Smooth muscle cell of the brain vasculature (primary cell): ENCODE data around the gene PDGFRA.

ENCODE experiments used
- DNase-seq: peaks from one replicate; pipeline ENCODE4 v3.0.0-alpha.2; 2012; ENCODE audit warnings: low read depth, low spot score

PDGFRA gene

GRCh38 chr4:54255881-54256280 is 26.8 kb downstream of the PDGFRA start:
- no peak for DNase-seq

GRCh38 chr4:54256491-54257486 is 27.7 kb downstream of the PDGFRA start:
- no peak for DNase-seq

DNA sequence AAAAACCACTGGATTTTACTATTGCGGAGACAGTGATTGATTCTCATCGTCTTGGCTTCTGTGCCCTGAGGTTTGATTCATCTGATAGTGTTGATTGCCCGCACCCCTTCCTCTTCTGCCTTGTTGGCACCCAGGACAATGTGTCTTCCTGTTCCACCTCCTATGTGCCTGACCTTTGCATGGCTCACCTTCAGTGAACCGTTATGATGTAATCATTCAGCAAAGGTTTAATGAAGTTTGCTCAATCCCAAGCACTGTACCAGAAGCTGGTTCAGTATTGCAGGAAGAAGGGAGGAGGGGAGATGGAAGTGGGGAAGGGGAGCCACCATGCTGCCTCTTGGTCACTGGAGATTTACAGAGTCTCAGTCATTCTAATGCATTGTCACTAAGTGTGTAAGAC is 36.3 kb downstream of the PDGFRA start:
- no peak for DNase-seq

- DNase-seq: no peak
These were observed 39.1 kb downstream of the PDGFRA start for GRCh38 chr4:54268151-54268550.

DNA sequence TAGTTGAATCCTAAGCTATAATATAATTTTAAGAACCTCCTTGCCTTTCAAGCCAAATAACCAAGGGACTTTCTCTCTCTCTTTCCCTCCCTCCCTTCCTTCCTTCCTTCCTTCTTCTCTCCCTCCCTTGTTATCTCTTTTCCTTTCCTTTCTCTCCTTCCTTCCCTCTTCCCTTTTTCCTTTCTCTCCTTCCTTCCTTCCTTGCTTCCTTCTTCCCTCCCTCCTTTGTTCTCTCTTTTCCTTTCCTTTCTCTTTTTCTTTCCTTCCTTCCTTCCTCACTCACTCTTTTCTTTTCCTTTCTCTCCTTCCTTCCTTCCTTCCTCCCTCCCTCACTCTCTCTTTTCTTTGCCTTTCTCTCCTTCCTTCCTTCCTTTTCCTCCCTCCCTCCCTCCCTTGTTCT is 42.4 kb downstream of the PDGFRA start:
- no peak for DNase-seq

DNA sequence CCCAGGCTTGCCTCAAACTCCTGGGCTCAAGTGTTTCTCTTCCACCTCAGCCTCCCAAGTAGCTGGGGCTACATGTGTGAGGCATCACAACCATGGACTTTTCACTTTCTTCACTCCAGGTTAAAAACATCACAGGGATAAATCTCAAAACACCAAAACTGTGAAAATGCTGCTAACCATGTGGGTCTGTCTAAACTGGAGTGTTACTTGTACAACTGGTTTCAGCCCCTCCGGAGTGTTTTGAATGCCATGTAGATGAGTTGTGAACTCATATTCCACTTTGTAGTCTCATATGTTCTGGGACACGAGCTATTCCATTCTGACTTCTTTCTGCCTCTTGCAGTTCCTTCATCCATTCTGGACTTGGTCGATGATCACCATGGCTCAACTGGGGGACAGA is 43.0 kb downstream of the PDGFRA start:
- DNase-seq: no peak

DNA sequence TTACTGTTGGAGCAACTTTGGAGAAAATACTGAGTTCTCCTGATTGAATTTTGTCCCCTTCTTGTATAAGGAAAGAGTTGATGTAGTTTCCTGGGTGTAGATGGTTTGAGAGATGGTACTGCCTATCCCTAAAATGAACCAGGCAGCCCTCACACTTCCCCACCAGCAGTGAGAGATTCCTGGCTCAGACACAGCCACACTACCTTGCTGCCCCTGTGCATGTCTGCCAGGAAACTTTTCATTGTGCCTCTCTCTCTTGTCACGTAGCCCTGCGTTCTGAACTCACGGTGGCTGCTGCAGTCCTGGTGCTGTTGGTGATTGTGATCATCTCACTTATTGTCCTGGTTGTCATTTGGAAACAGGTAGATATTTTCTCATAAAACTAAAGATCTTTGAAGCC is 45.2 kb downstream of the PDGFRA start:
- DNase-seq: no peak

DNA sequence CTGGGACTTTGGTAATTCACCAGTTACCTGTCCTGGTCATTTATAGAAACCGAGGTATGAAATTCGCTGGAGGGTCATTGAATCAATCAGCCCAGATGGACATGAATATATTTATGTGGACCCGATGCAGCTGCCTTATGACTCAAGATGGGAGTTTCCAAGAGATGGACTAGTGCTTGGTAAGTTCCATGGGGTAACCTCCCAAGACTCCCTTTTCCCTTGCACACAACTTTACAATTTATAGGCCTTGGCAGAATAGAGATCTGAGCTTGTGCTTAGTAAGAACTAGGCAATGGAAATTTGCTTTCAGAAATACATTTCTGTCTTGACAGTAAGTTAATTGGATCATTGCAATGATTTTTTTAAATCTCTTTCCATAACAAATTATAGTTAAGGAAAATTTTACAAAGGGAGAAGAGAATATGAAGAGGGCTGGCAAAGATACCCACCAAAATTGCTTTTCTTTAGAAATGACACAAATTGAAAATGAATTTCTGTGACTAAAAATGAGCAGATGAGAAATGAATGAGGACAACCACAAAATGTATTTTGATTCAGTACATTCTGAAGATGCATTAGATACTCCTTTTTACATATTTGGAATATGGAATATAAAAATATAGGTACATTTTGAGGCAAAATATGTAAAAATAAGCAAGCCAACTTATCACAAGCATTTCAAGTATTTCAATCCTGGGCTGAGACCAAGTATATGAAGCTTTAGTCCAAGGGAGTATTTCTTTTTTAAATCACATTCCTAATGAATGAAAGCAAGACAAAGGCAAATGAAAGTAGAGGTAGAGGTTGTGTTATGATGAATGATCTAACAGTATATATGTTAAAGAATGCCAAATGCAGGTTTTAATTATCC is 45.9 kb downstream of the PDGFRA start:
- DNase-seq: no peak

GRCh38 chr4:54276641-54277430 is 47.7 kb downstream of the PDGFRA start:
- DNase-seq: no peak

DNA sequence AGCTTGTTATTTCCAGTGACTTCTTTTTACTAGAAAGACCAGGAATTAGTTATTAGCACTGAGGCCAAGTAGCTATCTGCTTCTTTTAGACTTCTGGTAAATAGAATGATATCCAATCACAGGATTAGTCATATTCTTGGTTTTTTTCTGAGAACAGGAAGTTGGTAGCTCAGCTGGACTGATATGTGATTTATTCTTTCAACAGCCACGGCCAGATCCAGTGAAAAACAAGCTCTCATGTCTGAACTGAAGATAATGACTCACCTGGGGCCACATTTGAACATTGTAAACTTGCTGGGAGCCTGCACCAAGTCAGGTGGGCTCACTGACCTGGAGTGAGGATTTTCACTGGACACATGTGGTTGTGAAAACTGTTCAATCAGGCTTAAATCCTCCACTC is 48.6 kb downstream of the PDGFRA start:
- peak; percentile 6 for DNase-seq

DNA sequence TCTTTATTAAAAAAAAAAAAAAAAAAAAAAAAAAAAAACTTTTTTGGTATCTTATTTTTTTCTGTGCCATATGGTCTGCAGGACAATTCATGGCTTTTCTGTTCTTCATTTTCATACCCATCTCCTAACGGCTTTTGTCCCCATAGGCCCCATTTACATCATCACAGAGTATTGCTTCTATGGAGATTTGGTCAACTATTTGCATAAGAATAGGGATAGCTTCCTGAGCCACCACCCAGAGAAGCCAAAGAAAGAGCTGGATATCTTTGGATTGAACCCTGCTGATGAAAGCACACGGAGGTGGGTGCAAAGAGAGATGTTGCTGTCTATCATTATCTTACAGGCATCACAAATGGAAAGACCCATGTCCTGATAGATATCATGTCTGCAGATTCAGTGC is 49.1 kb downstream of the PDGFRA start:
- no peak for DNase-seq

GRCh38 chr4:54281054-54281766 is 52.1 kb downstream of the PDGFRA start:
- DNase-seq: peak; percentile 3

GRCh38 chr4:54282837-54283236 is 53.7 kb downstream of the PDGFRA start:
- no peak for DNase-seq

- no peak for DNase-seq
These were observed 60.2 kb downstream of the PDGFRA start for GRCh38 chr4:54289316-54289715.

GRCh38 chr4:54290980-54291379 is 61.9 kb downstream of the PDGFRA start:
- DNase-seq: no peak

DNA sequence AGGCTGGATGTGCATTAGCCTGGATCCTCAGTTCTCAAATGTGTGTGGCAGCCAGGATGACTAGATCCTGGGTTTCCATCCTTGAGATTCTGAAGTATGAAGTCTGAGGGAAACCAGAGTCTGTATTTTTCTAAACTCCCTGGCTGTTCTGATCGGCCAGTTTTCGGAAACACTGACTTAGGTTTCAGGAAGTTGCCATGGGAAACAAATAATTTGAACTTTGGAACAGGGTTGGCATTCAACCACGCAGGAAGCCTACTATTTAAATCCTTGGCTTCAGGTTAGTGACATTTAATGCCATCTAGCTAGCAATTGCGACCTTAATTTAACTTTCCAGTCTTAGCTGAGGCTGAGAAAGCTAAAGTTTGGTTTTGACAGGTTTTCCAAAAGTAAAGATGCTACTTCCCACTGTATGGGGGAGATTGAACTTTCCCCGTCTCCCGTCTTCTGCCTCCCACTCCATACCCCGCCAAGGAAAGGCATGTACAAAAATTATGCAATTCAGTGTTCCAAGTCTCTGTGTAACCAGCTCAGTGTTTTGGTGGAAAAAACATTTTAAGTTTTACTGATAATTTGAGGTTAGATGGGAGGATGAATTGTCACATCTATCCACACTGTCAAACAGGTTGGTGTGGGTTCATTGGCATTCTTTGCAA is 67.6 kb downstream of the PDGFRA start:
- no peak for DNase-seq

DNA sequence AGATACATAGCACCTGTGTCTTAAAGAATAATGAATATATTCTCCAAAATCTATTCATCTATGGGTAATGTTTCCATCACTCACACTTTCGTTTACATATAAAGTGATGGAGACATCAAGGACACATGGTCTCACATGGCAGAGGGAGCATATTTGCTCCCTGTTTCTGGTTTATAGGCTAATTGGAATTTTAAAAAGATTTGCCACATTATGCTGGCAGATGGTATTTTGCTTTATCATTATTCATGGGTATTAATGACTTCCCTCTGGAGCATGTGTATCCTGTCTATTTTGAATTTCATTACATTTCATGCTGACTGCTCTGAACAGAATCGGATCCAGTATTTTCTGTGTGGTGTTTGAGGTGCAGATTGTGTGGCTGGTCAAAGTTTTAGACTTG is 79.0 kb downstream of the PDGFRA start:
- no peak for DNase-seq

- DNase-seq: no peak
These were observed 86.8 kb downstream of the PDGFRA start for GRCh38 chr4:54315561-54316538.

- DNase-seq: no peak
These were observed 88.6 kb downstream of the PDGFRA start for GRCh38 chr4:54317690-54318089.
